HCT116 (cell line): Measurements from ENCODE around the gene PABPC3. TPM values are rescaled to one million over a fixed set of nuclear protein-coding genes. Genes with fewer than 3 reads are reported as not detected.

Source experiments
- ATAC-seq: fragments of 200-7000 bp; cut with Tn5 transposase; 2 replicates; pipeline ENCODE4 v1.9.1; 2020; ENCODE audit warnings: mild to moderate bottlenecking, moderate library complexity
- BruUV-seq: library from RNA; stranded (reverse); fragments of 400-500 nt; replicated peaks from 2 replicates; lab custom pipeline; 2021; lab: Mats Ljungman, UMichigan
- CTCF ChIA-PET: fragments of 300-600 bp; sonication (Branson Sonifier 250); formaldehyde crosslinking; loops from one replicate; lab custom pipeline; 2021; ENCODE audit warnings: antibody characterized with exemption; lab: Charles Lee
- POLR2A ChIA-PET: fragments of 300-600, 350-600 bp; sonication (Branson Sonifier 250); formaldehyde crosslinking; loops from one replicate; lab custom pipeline; 2021; ENCODE audit warnings: antibody characterized with exemption; lab: Charles Lee
- RAD21 ChIA-PET, 2 experiments: fragments of 300-600 bp; sonication (Branson Sonifier 250); formaldehyde crosslinking; loops; one replicate each; lab custom pipeline; 2023; ENCODE audit warnings: low total read pairs in 2 of 2; ENCODE audit not compliant: uncharacterized antibody in 2 of 2, unreplicated experiment in 2 of 2, low non-redundant PET in 1 of 2; lab: Charles Lee
- DNase-seq: peaks from one replicate; pipeline ENCODE4 v3.0.0-alpha.2; 2010; ENCODE audit warnings: low read depth, low spot score
- H2AFZ ChIP-seq: fragments of 200-600 bp; shearing (Covaris generic), sonication (generic); 2 replicates; pipeline ENCODE4 v1.6.1; 2017; ENCODE audit warnings: low read depth, mixed run types, mixed read lengths, antibody characterized with exemption, low read length; ENCODE audit not compliant: poor library complexity, severe bottlenecking
- H3K27ac ChIP-seq: 2 replicates; pipeline ENCODE4 v1.5.1; 2012; ENCODE audit warnings: low read depth, low read length
- H3K27me3 ChIP-seq: fragments of 200-600 bp; sonication (generic); 2 replicates; pipeline ENCODE4 v1.6.1; 2016; ENCODE audit warnings: mixed run types, low read length, mixed read lengths; ENCODE audit not compliant: insufficient read depth
- H3K36me3 ChIP-seq, 2 experiments: fragments of 200-500 bp in 1 of 2; fragments of 200-600 bp in 1 of 2; sonication (Bioruptor generic) in 1 of 2; sonication (generic) in 1 of 2; 2 replicates each; pipeline versions ENCODE4 v1.5.1 to v1.6.1; 2014 to 2016; ENCODE audit warnings: low read length in 2 of 2, inconsistent platforms in 1 of 2, mixed read lengths in 1 of 2, mixed run types in 1 of 2; ENCODE audit not compliant: insufficient read depth in 2 of 2, control insufficient read depth in 1 of 2
- H3K4me1 ChIP-seq, 2 experiments: fragments of 200-600 bp in 1 of 2; sonication (generic) in 1 of 2; 2 replicates each; pipeline versions ENCODE4 v1.5.1 to v1.6.1; 2012 to 2017; ENCODE audit warnings: low read length in 2 of 2, inconsistent platforms in 1 of 2, mild to moderate bottlenecking in 1 of 2, mixed read lengths in 1 of 2, mixed run types in 1 of 2, moderate library complexity in 1 of 2; ENCODE audit not compliant: insufficient read depth in 2 of 2, control insufficient read depth in 1 of 2
- H3K4me2 ChIP-seq: fragments of 200-600 bp; sonication (generic); 2 replicates; pipeline ENCODE4 v1.6.1; 2017; ENCODE audit warnings: mixed run types, low read length, mixed read lengths
- H3K4me3 ChIP-seq, 2 experiments: fragments of 200-600 bp in 1 of 2; sonication (generic) in 1 of 2; replicated peaks in 1 of 2; 2 replicates each; pipeline ENCODE4 v1.5.1; 2011 to 2016; ENCODE audit warnings: low read length in 2 of 2, control low read depth in 1 of 2, low read depth in 1 of 2, mild to moderate bottlenecking in 1 of 2, mixed read lengths in 1 of 2, mixed run types in 1 of 2
- H3K79me2 ChIP-seq: fragments of 200-600 bp; sonication (generic); 2 replicates; pipeline ENCODE4 v1.6.1; 2017; ENCODE audit warnings: mild to moderate bottlenecking, mixed run types, low read length, moderate library complexity, mixed read lengths; ENCODE audit not compliant: insufficient read depth
- H3K9ac ChIP-seq: fragments of 200-600 bp; sonication (generic); 2 replicates; pipeline ENCODE4 v1.6.1; 2016; ENCODE audit warnings: low read length, mixed read lengths
- H3K9me2 ChIP-seq: fragments of 200-600 bp; sonication (generic), shearing (Covaris generic); 2 replicates; pipeline ENCODE4 v1.6.1; 2017; ENCODE audit warnings: mixed run types, mild to moderate bottlenecking, moderate library complexity; ENCODE audit not compliant: insufficient read depth
- H3K9me3 ChIP-seq, 2 experiments: fragments of 200-500 bp in 1 of 2; fragments of 200-600 bp in 1 of 2; sonication (Bioruptor generic) in 1 of 2; sonication (generic) in 1 of 2; 2 replicates each; pipeline ENCODE4 v1.6.1; 2014 to 2017; ENCODE audit warnings: low read length in 2 of 2, mixed read lengths in 2 of 2, inconsistent platforms in 1 of 2, low read depth in 1 of 2, mild to moderate bottlenecking in 1 of 2, mixed run types in 1 of 2, moderate library complexity in 1 of 2; ENCODE audit not compliant: control insufficient read depth in 1 of 2, insufficient read depth in 1 of 2
- H4K20me1 ChIP-seq: fragments of 200-600 bp; sonication (generic), shearing (Covaris generic); 2 replicates; pipeline ENCODE4 v1.6.1; 2017; ENCODE audit warnings: mixed run types, mild to moderate bottlenecking, moderate library complexity; ENCODE audit not compliant: insufficient read depth
- CEBPB ChIP-seq: IDR thresholded peaks from 2 replicates; pipeline ENCODE4 v1.6.1; 2012; ENCODE audit warnings: low read depth
- ELF1 ChIP-seq: IDR thresholded peaks from 2 replicates; pipeline ENCODE4 v1.6.1; 2012; ENCODE audit warnings: low read depth, borderline replicate concordance
- EZH2 ChIP-seq: fragments of 200-600 bp; sonication (generic); IDR thresholded peaks from 2 replicates; pipeline ENCODE4 v1.6.1; 2017; ENCODE audit warnings: antibody characterized with exemption, mixed run types
- EZH2phosphoT487 ChIP-seq: fragments of 200-600 bp; IDR thresholded peaks from 2 replicates; pipeline ENCODE4 v1.6.1; 2018; ENCODE audit warnings: antibody characterized with exemption, borderline replicate concordance
- FOSL1 ChIP-seq: IDR thresholded peaks from 2 replicates; pipeline ENCODE4 v1.6.1; 2012; ENCODE audit warnings: low read depth
- MAX ChIP-seq: IDR thresholded peaks from 2 replicates; pipeline ENCODE4 v1.6.1; 2012
- POLR2A ChIP-seq: IDR thresholded peaks from 2 replicates; pipeline ENCODE4 v1.7.0; 2011; ENCODE audit warnings: borderline replicate concordance; ENCODE audit not compliant: insufficient read depth, insufficient read length; ENCODE audit errors: extremely low read depth
- POLR2AphosphoS5 ChIP-seq: IDR thresholded peaks from 2 replicates; pipeline ENCODE4 v1.6.1; 2011; ENCODE audit warnings: mild to moderate bottlenecking, low read depth, low read length, moderate library complexity
- REST ChIP-seq: IDR thresholded peaks from 2 replicates; pipeline ENCODE4 v1.6.1; 2012; ENCODE audit warnings: low read depth
- SRF ChIP-seq: IDR thresholded peaks from 2 replicates; pipeline ENCODE4 v1.6.1; 2012; ENCODE audit warnings: low read depth
- TCF7L2 ChIP-seq: IDR thresholded peaks from 2 replicates; pipeline ENCODE4 v1.7.0; 2011; ENCODE audit warnings: borderline replicate concordance, inconsistent platforms; ENCODE audit not compliant: insufficient read depth, insufficient read length; ENCODE audit errors: extremely low read depth
- YY1 ChIP-seq: IDR thresholded peaks from 2 replicates; pipeline ENCODE4 v1.6.1; 2011; ENCODE audit warnings: low read length, low read depth, moderate library complexity, mild to moderate bottlenecking; ENCODE audit not compliant: insufficient replicate concordance; ENCODE audit errors: extremely low read depth
- ZFX ChIP-seq: fragments of 450-650 bp; IDR thresholded peaks from 2 replicates; pipeline ENCODE4 v1.6.1; 2017
- ZNF274 ChIP-seq: fragments of 200-500 bp; sonication (Bioruptor generic); IDR thresholded peaks from 2 replicates; pipeline ENCODE4 v1.6.1; 2014; ENCODE audit warnings: mild to moderate bottlenecking, low read depth, low read length, inconsistent platforms
- intact Hi-C: fragments of 100-400 bp; cut with micrococcal nuclease; formaldehyde crosslinking; loops from 2 replicates; pipeline ENCODE4 v1.10.0; 2022
- total RNA-seq: library from RNA; stranded (reverse); gene quantifications from one replicate; pipeline ENCODE4 v1.2.1, GENCODE V29; 2021; ENCODE audit not compliant: unreplicated experiment
- TF ChIP-seq, protein P1 (sequence below): IDR thresholded peaks from 2 replicates; pipeline ENCODE4 v1.6.1; 2012
- TF ChIP-seq, protein P2 (sequence below): IDR thresholded peaks from 2 replicates; pipeline ENCODE4 v1.6.1; 2011; ENCODE audit warnings: mild to moderate bottlenecking, low read length, moderate library complexity; ENCODE audit not compliant: insufficient replicate concordance; ENCODE audit errors: extremely low read depth

PABPC3 gene
- total RNA-seq, 1 experiment from 2014 or later = 0.59 TPM

DNA sequence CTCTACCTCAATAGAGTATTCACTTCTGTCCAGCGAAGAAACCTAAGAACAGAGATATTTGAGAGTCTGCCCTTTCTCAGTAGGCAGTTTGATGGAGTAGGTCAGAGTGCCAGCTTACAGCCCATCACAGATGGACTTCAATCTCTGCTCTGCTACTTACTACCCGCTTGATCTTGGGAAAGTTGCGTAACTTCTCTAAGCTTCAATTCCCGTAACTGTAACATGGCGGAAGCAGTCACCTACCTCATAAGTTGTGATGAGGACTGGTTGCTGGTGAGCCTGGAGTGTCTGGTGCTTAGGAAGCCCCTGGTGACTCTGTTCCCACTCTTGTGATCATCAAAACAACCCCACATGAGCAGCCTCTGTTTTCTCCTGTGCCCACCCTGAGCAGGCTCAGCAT lies 45.1 kb downstream of the PABPC3 start:
- no peaks in the 10 kb centered on the region for H3K27me3 ChIP-seq
- POLR2A ChIA-PET = no interaction called here
- H3K9me2 ChIP-seq = no peaks in the 10 kb centered on the region
- DNase-seq = no peak
- H3K36me3 ChIP-seq = no peaks in the 10 kb centered on the region
- no peaks in the 10 kb centered on the region for H3K79me2 ChIP-seq
- no peak overlapping the region for H3K27ac ChIP-seq
- no peak overlapping the region for H3K4me3 ChIP-seq
- H3K9me3 ChIP-seq = no peaks in the 10 kb centered on the region
- H3K4me2 ChIP-seq = no peak overlapping the region
- ATAC-seq = no peak
- no peak overlapping the region for H3K9ac ChIP-seq
- no TSS peak for BruUV-seq
- no peaks in the 10 kb centered on the region for H3K4me1 ChIP-seq
- no peak overlapping the region for H2AFZ ChIP-seq
- TF ChIP-seq FOSL1 = no peak
- TF ChIP-seq ZNF274 = no peak
- TF ChIP-seq YY1 = no peak
- no peak for TF ChIP-seq POLR2A
- TF ChIP-seq, protein P1, sequence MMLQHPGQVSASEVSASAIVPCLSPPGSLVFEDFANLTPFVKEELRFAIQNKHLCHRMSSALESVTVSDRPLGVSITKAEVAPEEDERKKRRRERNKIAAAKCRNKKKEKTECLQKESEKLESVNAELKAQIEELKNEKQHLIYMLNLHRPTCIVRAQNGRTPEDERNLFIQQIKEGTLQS = no peak
- TF ChIP-seq CEBPB = no peak
- TF ChIP-seq MAX = no peak
- TF ChIP-seq, all 23 proteins: peak for 0
- H4K20me1 ChIP-seq = no peaks in the 10 kb centered on the region
- intact Hi-C loops = no loop called here
- RAD21 ChIA-PET = no interaction called here
- CTCF ChIA-PET = no interaction called here

DNA sequence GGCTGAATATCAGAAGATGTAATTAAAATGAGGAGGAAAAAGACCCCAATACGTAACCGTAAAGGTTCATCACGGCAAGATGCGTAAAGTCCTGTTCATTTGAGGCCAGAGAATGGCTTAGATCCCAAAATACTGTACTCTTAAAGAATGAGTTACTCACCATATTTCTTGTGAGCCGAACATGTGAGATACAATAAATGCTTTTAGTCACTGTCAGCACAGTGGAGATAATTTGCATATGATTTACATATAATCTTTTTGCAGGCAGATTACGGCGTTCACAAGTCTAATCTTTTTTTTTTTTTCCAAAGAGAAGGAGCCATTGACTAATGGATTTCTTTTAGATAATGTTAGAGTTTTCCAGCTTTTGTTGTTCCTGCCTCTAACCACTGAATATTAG lies 47.8 kb downstream of the PABPC3 start:
- POLR2A ChIA-PET = no interaction called here
- DNase-seq = no peak
- Histone ChIP-seq H3K27ac (no peak overlapping the region), H3K79me2 (no peaks in the 10 kb centered on the region), H3K9ac (no peak overlapping the region), H3K4me2 (no peak overlapping the region), H3K9me2 (no peaks in the 10 kb centered on the region), H3K36me3 (no peaks in the 10 kb centered on the region), H3K4me3 (no peak overlapping the region), H3K9me3 (no peaks in the 10 kb centered on the region), H3K4me1 (no peaks in the 10 kb centered on the region), H2AFZ (no peak overlapping the region), H3K27me3 (no peaks in the 10 kb centered on the region), H4K20me1 (no peaks in the 10 kb centered on the region)
- BruUV-seq = no TSS peak
- TF ChIP-seq, protein P2, sequence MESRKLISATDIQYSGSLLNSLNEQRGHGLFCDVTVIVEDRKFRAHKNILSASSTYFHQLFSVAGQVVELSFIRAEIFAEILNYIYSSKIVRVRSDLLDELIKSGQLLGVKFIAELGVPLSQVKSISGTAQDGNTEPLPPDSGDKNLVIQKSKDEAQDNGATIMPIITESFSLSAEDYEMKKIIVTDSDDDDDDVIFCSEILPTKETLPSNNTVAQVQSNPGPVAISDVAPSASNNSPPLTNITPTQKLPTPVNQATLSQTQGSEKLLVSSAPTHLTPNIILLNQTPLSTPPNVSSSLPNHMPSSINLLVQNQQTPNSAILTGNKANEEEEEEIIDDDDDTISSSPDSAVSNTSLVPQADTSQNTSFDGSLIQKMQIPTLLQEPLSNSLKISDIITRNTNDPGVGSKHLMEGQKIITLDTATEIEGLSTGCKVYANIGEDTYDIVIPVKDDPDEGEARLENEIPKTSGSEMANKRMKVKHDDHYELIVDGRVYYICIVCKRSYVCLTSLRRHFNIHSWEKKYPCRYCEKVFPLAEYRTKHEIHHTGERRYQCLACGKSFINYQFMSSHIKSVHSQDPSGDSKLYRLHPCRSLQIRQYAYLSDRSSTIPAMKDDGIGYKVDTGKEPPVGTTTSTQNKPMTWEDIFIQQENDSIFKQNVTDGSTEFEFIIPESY = no peak
- TF ChIP-seq YY1 (no peak), EZH2 (no peak), ZFX (no peak), FOSL1 (no peak), EZH2phosphoT487 (no peak), REST (no peak), POLR2AphosphoS5 (no peak), SRF (no peak), ELF1 (no peak), TCF7L2 (no peak)
- RAD21 ChIA-PET = no interaction called here
- no peak for ATAC-seq
- intact Hi-C loops = no loop called here
- CTCF ChIA-PET = no interaction called here
